Nephron progenitor cell (in vitro differentiated cells): ENCODE measurements around the gene C3orf33.

Source experiments
- DNase-seq: peaks from one replicate; pipeline ENCODE4 v3.0.0; 2021
- H3K27ac Mint-ChIP-seq: 2 replicates; pipeline ENCODE4 v1.8.0; 2021; ENCODE audit warnings: mild to moderate bottlenecking, moderate library complexity, mixed read lengths
- H3K27me3 Mint-ChIP-seq: 2 replicates; pipeline ENCODE4 v1.8.0; 2021; ENCODE audit warnings: mild to moderate bottlenecking, low read depth, mixed read lengths; ENCODE audit not compliant: poor library complexity
- H3K36me3 Mint-ChIP-seq: 2 replicates; pipeline ENCODE4 v1.8.0; 2021; ENCODE audit warnings: low read depth, mixed read lengths
- H3K4me1 Mint-ChIP-seq: 2 replicates; pipeline ENCODE4 v1.8.0; 2021; ENCODE audit warnings: mixed read lengths
- H3K4me3 Mint-ChIP-seq: 2 replicates; pipeline ENCODE4 v1.8.0; 2021; ENCODE audit warnings: mild to moderate bottlenecking, moderate library complexity, mixed read lengths
- H3K9me3 Mint-ChIP-seq: 2 replicates; pipeline ENCODE4 v1.8.0; 2021; ENCODE audit warnings: mild to moderate bottlenecking, moderate library complexity, mixed read lengths
- TF ChIP-seq, protein P1 (sequence below): fragments of 200-600 bp; sonication (generic); IDR thresholded peaks from 2 replicates; pipeline ENCODE4 v1.5.0; 2021; ENCODE audit warnings: antibody characterized with exemption

C3orf33 gene

GRCh38 chr3:155745795-155746550 lies 60.1 kb downstream of the C3orf33 start:
- peaks cover 4% of the 10 kb centered on the region for H3K27me3 Mint-ChIP-seq
- peak; percentile 39 for DNase-seq
- H3K4me3 Mint-ChIP-seq, result peak overlapping the region; percentile 99
- no peaks in the 10 kb centered on the region for H3K9me3 Mint-ChIP-seq
- no peaks in the 10 kb centered on the region for H3K36me3 Mint-ChIP-seq
- TF ChIP-seq, protein P1, sequence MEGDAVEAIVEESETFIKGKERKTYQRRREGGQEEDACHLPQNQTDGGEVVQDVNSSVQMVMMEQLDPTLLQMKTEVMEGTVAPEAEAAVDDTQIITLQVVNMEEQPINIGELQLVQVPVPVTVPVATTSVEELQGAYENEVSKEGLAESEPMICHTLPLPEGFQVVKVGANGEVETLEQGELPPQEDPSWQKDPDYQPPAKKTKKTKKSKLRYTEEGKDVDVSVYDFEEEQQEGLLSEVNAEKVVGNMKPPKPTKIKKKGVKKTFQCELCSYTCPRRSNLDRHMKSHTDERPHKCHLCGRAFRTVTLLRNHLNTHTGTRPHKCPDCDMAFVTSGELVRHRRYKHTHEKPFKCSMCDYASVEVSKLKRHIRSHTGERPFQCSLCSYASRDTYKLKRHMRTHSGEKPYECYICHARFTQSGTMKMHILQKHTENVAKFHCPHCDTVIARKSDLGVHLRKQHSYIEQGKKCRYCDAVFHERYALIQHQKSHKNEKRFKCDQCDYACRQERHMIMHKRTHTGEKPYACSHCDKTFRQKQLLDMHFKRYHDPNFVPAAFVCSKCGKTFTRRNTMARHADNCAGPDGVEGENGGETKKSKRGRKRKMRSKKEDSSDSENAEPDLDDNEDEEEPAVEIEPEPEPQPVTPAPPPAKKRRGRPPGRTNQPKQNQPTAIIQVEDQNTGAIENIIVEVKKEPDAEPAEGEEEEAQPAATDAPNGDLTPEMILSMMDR, result no peak
- H3K4me1 Mint-ChIP-seq, result peaks cover 86% of the 10 kb centered on the region
- H3K27ac Mint-ChIP-seq, result peak overlapping the region; percentile 91

GRCh38 chr3:155744626-155745324 lies 61.3 kb downstream of the C3orf33 start, which contains the start of gene PLCH1:
PLCH1 (minus strand) TSS chr3:155745071; CDS start chr3:155704224, 40,847 bp downstream.
- H3K27ac Mint-ChIP-seq, result peak within 1 kb of the TSS; percentile 99
- DNase-seq, result peak; percentile 75
- peaks cover 93% of the 10 kb centered on the region for H3K4me1 Mint-ChIP-seq
- no peaks in the 10 kb centered on the region for H3K36me3 Mint-ChIP-seq
- peak within 1 kb of the TSS; percentile 99 for H3K4me3 Mint-ChIP-seq
- no peaks in the 10 kb centered on the region for H3K9me3 Mint-ChIP-seq
- H3K27me3 Mint-ChIP-seq, result no peaks in the 10 kb centered on the region
- TF ChIP-seq, protein P1, result no peak

GRCh38 chr3:155744010-155744625 lies 62.0 kb downstream of the C3orf33 start:
- peak; percentile 94 for DNase-seq
- H3K4me3 Mint-ChIP-seq, result peak overlapping the region; percentile 99
- no peaks in the 10 kb centered on the region for H3K36me3 Mint-ChIP-seq
- H3K27ac Mint-ChIP-seq, result peak overlapping the region; percentile 99
- no peaks in the 10 kb centered on the region for H3K9me3 Mint-ChIP-seq
- TF ChIP-seq, protein P1, result no peak
- H3K4me1 Mint-ChIP-seq, result peaks cover 93% of the 10 kb centered on the region
- no peaks in the 10 kb centered on the region for H3K27me3 Mint-ChIP-seq

DNA sequence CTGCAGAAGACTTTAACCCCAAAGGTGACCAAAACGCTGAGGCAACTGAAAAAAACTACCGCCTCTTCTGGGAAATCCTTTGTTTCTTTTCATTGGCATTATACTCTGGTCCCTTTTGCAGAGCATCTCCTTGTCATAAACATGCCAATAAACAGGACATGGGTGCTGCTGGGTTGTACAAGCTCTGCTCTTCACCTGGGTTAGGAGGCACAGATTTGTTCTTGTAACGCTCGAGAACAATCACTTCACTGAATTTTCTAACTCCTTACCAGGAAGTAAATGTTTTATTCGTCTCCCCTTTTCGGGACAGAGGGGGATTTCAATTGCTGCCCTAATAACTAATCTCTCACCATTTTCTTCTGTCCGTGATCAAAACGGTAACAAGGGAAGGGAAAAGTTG lies 62.5 kb downstream of the C3orf33 start:
- H3K36me3 Mint-ChIP-seq, result no peaks in the 10 kb centered on the region
- H3K9me3 Mint-ChIP-seq, result no peaks in the 10 kb centered on the region
- TF ChIP-seq, protein P1, result no peak
- DNase-seq, result no peak
- H3K4me1 Mint-ChIP-seq, result peaks cover 93% of the 10 kb centered on the region
- peak overlapping the region; percentile 99 for H3K4me3 Mint-ChIP-seq
- peak overlapping the region; percentile 93 for H3K27ac Mint-ChIP-seq
- no peaks in the 10 kb centered on the region for H3K27me3 Mint-ChIP-seq

GRCh38 chr3:155742349-155742965 lies 63.6 kb downstream of the C3orf33 start:
- Mint-ChIP-seq H3K27me3 (no peaks in the 10 kb centered on the region), H3K4me1 (peaks cover 92% of the 10 kb centered on the region), H3K27ac (peak overlapping the region; percentile 94), H3K36me3 (no peaks in the 10 kb centered on the region), H3K4me3 (peak overlapping the region; percentile 99), H3K9me3 (no peaks in the 10 kb centered on the region)
- TF ChIP-seq, protein P1, result no peak
- no peak for DNase-seq
